ENCODE results near the gene AHNAK.
A peak's percentile ranks its signal among the peaks of the same experiment; 100 is the strongest.
"Not testable (repeated sequence)": the region's sequence is repeated elsewhere in the genome, so short reads cannot be mapped to it uniquely, and the experiment has no call there.

The AHNAK gene

GRCh38 chr11:62456630-62457029, 90.0 kb downstream of the AHNAK start:
- DNase-seq = no peak

- DNase-seq = no peak
These were observed 93.7 kb downstream of the AHNAK start for GRCh38 chr11:62452839-62453468.

- DNase-seq = no peak
These were observed 94.3 kb downstream of the AHNAK start for GRCh38 chr11:62452261-62452660.

GRCh38 chr11:62451241-62451621, 95.4 kb downstream of the AHNAK start:
- DNase-seq = no peak

GRCh38 chr11:62450543-62451240, 95.9 kb downstream of the AHNAK start:
- DNase-seq = no peak

- DNase-seq = not testable (repeated sequence)
These were observed 96.7 kb downstream of the AHNAK start for GRCh38 chr11:62449912-62450311.

GRCh38 chr11:62449451-62449851, 97.2 kb downstream of the AHNAK start:
- no peak for DNase-seq

GRCh38 chr11:62446091-62446490, 100.5 kb downstream of the AHNAK start:
- DNase-seq = no peak

GRCh38 chr11:62445314-62445740, 101.3 kb downstream of the AHNAK start:
- no peak for DNase-seq

GRCh38 chr11:62444835-62445234, 101.8 kb downstream of the AHNAK start:
- no peak for DNase-seq

GRCh38 chr11:62444236-62444833, 102.3 kb downstream of the AHNAK start:
- DNase-seq = peak; percentile 18 to 24

- no peak for DNase-seq
These were observed 103.0 kb downstream of the AHNAK start for GRCh38 chr11:62443390-62444235.

GRCh38 chr11:62439785-62440602, 106.6 kb downstream of the AHNAK start:
- DNase-seq = no peak

- DNase-seq = no peak
These were observed 108.0 kb downstream of the AHNAK start for GRCh38 chr11:62438641-62439040.

- no peak for DNase-seq
These were observed 109.0 kb downstream of the AHNAK start for GRCh38 chr11:62437616-62438015.

- DNase-seq = no peak
These were observed 110.6 kb downstream of the AHNAK start for GRCh38 chr11:62435846-62436660.

- no peak for DNase-seq
These were observed 112.7 kb downstream of the AHNAK start for GRCh38 chr11:62433904-62434276.

GRCh38 chr11:62433141-62433903, 113.3 kb downstream of the AHNAK start:
- DNase-seq = no peak

- DNase-seq = no peak
These were observed 113.9 kb downstream of the AHNAK start for GRCh38 chr11:62432695-62433094.

- no peak for DNase-seq
These were observed 115.3 kb downstream of the AHNAK start for GRCh38 chr11:62431171-62431901.
